K562 (cell line): ENCODE data around the gene DLK1. TPM values are rescaled to one million over a fixed set of nuclear protein-coding genes. Genes with fewer than 3 reads are reported as not detected.
A peak's percentile ranks its signal among the peaks of the same experiment; 100 is the strongest.

Source experiments
- ATAC-seq: fragments of 200-7000 bp; cut with Tn5 transposase; 3 replicates; pipeline ENCODE4 v1.9.1; 2020; ENCODE audit warnings: moderate library complexity
- BruUV-seq: library from RNA; stranded (reverse); fragments of 400-500 nt; replicated peaks from 2 replicates; lab custom pipeline; 2021; lab: Mats Ljungman, UMichigan
- CTCF ChIA-PET: fragments of 300-600 bp; formaldehyde crosslinking; extraction: SDS; loops from one replicate; lab custom pipeline; 2021; ENCODE audit warnings: low intra/inter-chr PET ratio; lab: Yijun Ruan, JAX
- POLR2A ChIA-PET: fragments of 300-600, 350-650 bp; sonication (Branson Sonifier 250); formaldehyde crosslinking; extraction: SDS; loops from one replicate; lab custom pipeline; 2021; ENCODE audit warnings: antibody characterized with exemption, inconsistent platforms; lab: Yijun Ruan, JAX
- DNase-seq, 4 experiments: peaks; one replicate each; pipeline versions ENCODE4 v3.0.0 to v3.0.0-alpha.2; 2011 to 2018; ENCODE audit warnings: low spot score in 3 of 4, mixed read lengths in 3 of 4; ENCODE audit errors: extremely low read depth in 1 of 4
- FAIRE-seq: peaks from 2 replicates; lab custom pipeline; 2011; peaks lifted over from hg19 to GRCh38; lab: Jason Lieb, UNC
- H2AFZ ChIP-seq: 2 replicates; pipeline ENCODE4 v1.6.0; 2011; ENCODE audit warnings: low read depth, low read length, control low read depth, inconsistent platforms
- H3K27ac ChIP-seq: fragments of 200-600 bp; 3 replicates; pipeline ENCODE4 v1.8.0; 2011; ENCODE audit warnings: low read depth, mild to moderate bottlenecking, control low read depth, inconsistent platforms, low read length, moderate library complexity, mixed read lengths; ENCODE audit errors: extremely low read depth
- H3K27me3 ChIP-seq, 2 experiments: fragments of 300-600 bp in 1 of 2; 2 replicates in 1 of 2; 3 replicates in 1 of 2; pipeline versions ENCODE4 v1.6.0 to v1.8.0; 2011; ENCODE audit warnings: inconsistent platforms in 2 of 2, low read length in 2 of 2, mild to moderate bottlenecking in 1 of 2, mixed read lengths in 1 of 2, moderate library complexity in 1 of 2; ENCODE audit not compliant: control insufficient read depth in 2 of 2, insufficient read depth in 2 of 2
- H3K36me3 ChIP-seq: fragments of 300-600 bp; 3 replicates; pipeline ENCODE4 v1.8.0; 2011; ENCODE audit warnings: mild to moderate bottlenecking, low read length, inconsistent platforms; ENCODE audit not compliant: control insufficient read depth, insufficient read depth
- H3K4me1 ChIP-seq, 2 experiments: fragments of 200-600 bp in 1 of 2; replicated peaks in 1 of 2; 2 replicates in 1 of 2; 3 replicates in 1 of 2; pipeline versions ENCODE4 v1.5.1 to v1.8.0; 2011; ENCODE audit warnings: inconsistent platforms in 2 of 2, low read length in 2 of 2, mild to moderate bottlenecking in 1 of 2, mixed read lengths in 1 of 2, moderate library complexity in 1 of 2; ENCODE audit not compliant: control insufficient read depth in 2 of 2, insufficient read depth in 2 of 2
- H3K4me2 ChIP-seq: 2 replicates; pipeline ENCODE4 v1.6.1; 2011; ENCODE audit warnings: low read length, control low read depth, inconsistent platforms, mixed read lengths; ENCODE audit not compliant: insufficient read depth
- H3K4me3 ChIP-seq: fragments of 200-600 bp; sonication (generic), shearing (Covaris generic); 2 replicates; pipeline ENCODE4 v1.5.1; 2016; ENCODE audit warnings: control low read depth, inconsistent platforms
- H3K79me2 ChIP-seq: fragments of 200-600 bp; 3 replicates; pipeline ENCODE4 v1.8.0; 2011; ENCODE audit warnings: low read length, inconsistent platforms; ENCODE audit not compliant: control insufficient read depth, insufficient read depth
- H3K9ac ChIP-seq, 2 experiments: 2 replicates each; pipeline versions ENCODE4 v1.6.0 to v1.6.1; 2011; ENCODE audit warnings: low read depth in 2 of 2, low read length in 2 of 2, control low read depth in 1 of 2, inconsistent platforms in 1 of 2, mild to moderate bottlenecking in 1 of 2, mixed read lengths in 1 of 2; ENCODE audit not compliant: insufficient read depth in 1 of 2
- H3K9me1 ChIP-seq: one replicate; pipeline ENCODE4 v1.6.0; 2011; ENCODE audit warnings: inconsistent platforms, mild to moderate bottlenecking, low read length, moderate library complexity; ENCODE audit not compliant: control insufficient read depth, insufficient read depth
- H3K9me3 ChIP-seq: replicated peaks from 2 replicates; pipeline ENCODE4 v1.5.1; 2011; ENCODE audit warnings: low read depth, low read length, inconsistent platforms; ENCODE audit not compliant: control insufficient read depth, insufficient read depth
- H4K20me1 ChIP-seq: replicated peaks from 2 replicates; pipeline ENCODE4 v1.6.1; 2011; ENCODE audit warnings: low read length, inconsistent platforms, mixed read lengths; ENCODE audit not compliant: control insufficient read depth, insufficient read depth
- KDM1A ChIP-seq, 2 experiments: fragments of 450-650 bp; IDR thresholded peaks; 2 replicates each; pipeline ENCODE4 v1.6.1; 2016; ENCODE audit warnings: mild to moderate bottlenecking in 2 of 2
- MCM7 ChIP-seq, 2 experiments: fragments of 450-650 bp; IDR thresholded peaks; 2 replicates each; pipeline ENCODE4 v1.6.1; 2016 to 2018
- STAG1 ChIP-seq: sonication (generic); formaldehyde crosslinking; IDR thresholded peaks from 2 replicates; pipeline ENCODE4 v1.5.0; 2020; ENCODE audit warnings: missing genetic modification reagents, borderline replicate concordance
- ZFP36 ChIP-seq: fragments of 150-350 bp; IDR thresholded peaks from 2 replicates; pipeline ENCODE4 v1.6.1; 2018; ENCODE audit warnings: low read length, low read depth; ENCODE audit not compliant: partially characterized antibody
- ZNF436 ChIP-seq: fragments of 250-450, 450-650 bp; sonication (Bioruptor Pico); formaldehyde crosslinking; IDR thresholded peaks from 2 replicates; pipeline ENCODE4 v1.7.0; 2020; ENCODE audit warnings: mild to moderate bottlenecking
- ZNF79 ChIP-seq: fragments of 250-450 bp; sonication (Bioruptor Pico); IDR thresholded peaks from 2 replicates; pipeline ENCODE4 v1.4.0; 2020; ENCODE audit warnings: low read depth, mild to moderate bottlenecking, moderate library complexity
- WGBS: fragments of 100-300 bp; shearing (Covaris generic); methylation state at CpG from one replicate; pipeline ENCODE4 v1.1.6; 2016; ENCODE audit warnings: low coverage, mixed read lengths; ENCODE audit not compliant: insufficient coverage; ENCODE audit errors: missing lambda C conversion rate; 5-methylcytosine and 5-hydroxymethylcytosine counted together
- in situ Hi-C: fragments of 300-500 bp; cut with MboI; formaldehyde crosslinking; loops from 4 replicates; pipeline ENCODE4 v1.15.0; 2018; ENCODE audit warnings: inconsistent platforms, mixed read lengths
- intact Hi-C: fragments of 100-400 bp; cut with micrococcal nuclease; formaldehyde crosslinking; loops from 2 replicates; pipeline ENCODE4 v1.14.2; 2022
- polyA plus RNA-seq, 8 experiments: library from polyadenylated mRNA; depleted of rRNA in 4 of 8; stranded (reverse) in 5 of 8; unstranded in 3 of 8; fragments of >200 nt; fragmentation: Nextera tagmentation in 2 of 8; fragmentation: Illumina TruSeq in 1 of 8; extraction: Ambion mirVana in 2 of 8; extraction: Trizol in 1 of 8; gene quantifications; 2 replicates each; pipeline versions ENCODE4 v1.2.1 to v1.2.3, GENCODE V29; 2011 to 2014; ENCODE audit warnings: inconsistent platforms in 1 of 8, missing spikeins in 1 of 8
- total RNA-seq, 7 experiments: library from RNA; depleted of rRNA in 6 of 7; stranded (reverse); fragments of >200 nt in 6 of 7; fragmentation: Illumina TruSeq in 2 of 7; extraction: Trizol in 2 of 7; gene quantifications; 2 replicates each; pipeline versions ENCODE4 v1.2.1 to v1.2.3, GENCODE V29; 2011 to 2021; ENCODE audit warnings: low replicate concordance in 1 of 7

DLK1 gene
- total and polyA plus RNA-seq, 9 of the 15 experiments (the other 6 are each of a cell fraction or from before 2014, with no cell fraction given): 4.4 to 97.2 (median 15.3) TPM

DNA sequence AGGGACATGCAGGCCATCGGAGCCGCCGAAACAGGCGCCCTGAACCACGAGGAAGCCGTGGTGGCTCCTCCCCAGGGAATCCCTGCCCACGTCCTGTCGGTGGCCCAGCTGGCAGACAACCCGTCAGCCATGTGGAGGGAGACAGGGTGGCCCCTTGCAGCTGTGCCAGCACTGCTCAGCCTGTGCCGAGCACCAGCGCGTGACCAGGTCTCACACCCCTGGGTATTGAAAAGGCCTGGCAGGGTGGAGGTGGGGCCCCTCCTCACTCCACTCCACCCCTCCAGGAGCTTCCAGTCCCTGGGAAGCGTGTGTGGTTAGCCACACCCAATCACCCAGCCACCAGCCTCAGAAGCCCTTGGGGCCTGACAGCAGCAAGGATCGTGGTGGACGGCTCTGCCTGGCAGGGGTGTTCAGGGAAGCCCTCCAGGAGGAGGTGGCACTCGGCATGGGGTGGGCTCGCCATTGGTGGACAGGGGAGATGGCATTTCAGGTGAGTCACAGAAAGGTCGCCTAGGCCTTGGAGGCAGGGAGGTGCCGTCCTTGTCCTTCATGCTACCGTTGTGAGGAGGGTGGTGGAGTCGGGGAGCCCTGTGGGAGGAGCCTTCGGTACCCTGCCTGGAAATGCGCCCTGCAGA is 12.3 kb upstream of the DLK1 start:
- FAIRE-seq (no peak), DNase-seq (peak in 3 of 4 experiments; percentile 22 to 44 (median 33)), ATAC-seq (no peak; the same call in 2 of the 3 replicates)
- TF ChIP-seq KDM1A (IDR thresholded peaks at IDR 0.05): no peak
- TF ChIP-seq ZNF436: 0 out of 2 replicates have a peak, but pooled peaks have one; percentile 31
- TF ChIP-seq ZFP36: peak; percentile 88
- no TSS peak for BruUV-seq
- 0 out of 4 replicates have a peak overlapping the region, but pooled peaks of 1 of the 2 experiments have one; percentile 41 for H3K9ac ChIP-seq
- intact Hi-C loops (no loop called here), in situ Hi-C loops (no loop called here)
- no peaks in the 10 kb centered on the region for H3K9me1 ChIP-seq
- ChIA-PET POLR2A (no interaction called here), CTCF (no interaction called here)
- H3K27me3 ChIP-seq: no peaks in the 10 kb centered on the region
- no peak overlapping the region for H2AFZ ChIP-seq
- H3K4me2 ChIP-seq: no peak overlapping the region
- 64% methylated on average over 5 of the region's 23 CpGs for WGBS
- H3K4me3 ChIP-seq: no peak overlapping the region
- no peaks in the 10 kb centered on the region for H3K36me3 ChIP-seq
- H3K27ac ChIP-seq: no peak overlapping the region; the same call in 2 of the 3 replicates
- H3K79me2 ChIP-seq: no peaks in the 10 kb centered on the region
- no peaks in the 10 kb centered on the region for H4K20me1 ChIP-seq
- H3K4me1 ChIP-seq: peaks cover 0 to 45% of the 10 kb centered on the region in 2 experiments; a peak in 2 of 5 replicates
- H3K9me3 ChIP-seq: no peaks in the 10 kb centered on the region

- in situ Hi-C loops: no loop called here
- FAIRE-seq: no peak
- intact Hi-C loops: no loop called here
- no peak for DNase-seq
- no peaks in the 10 kb centered on the region for H3K36me3 ChIP-seq
- no peaks in the 10 kb centered on the region for H3K27me3 ChIP-seq
- TF ChIP-seq STAG1 (CRISPR knock-in tag) (no peak), ZNF79 (CRISPR knock-in tag) (no peak), MCM7 (IDR thresholded peaks at IDR 0.05) (no peak)
- H4K20me1 ChIP-seq: no peaks in the 10 kb centered on the region
- no TSS peak for BruUV-seq
- H2AFZ ChIP-seq: no peak overlapping the region
- H3K9me3 ChIP-seq: no peaks in the 10 kb centered on the region
- no peak overlapping the region for H3K4me2 ChIP-seq
- H3K27ac ChIP-seq: no peak overlapping the region
- peaks cover 0 to 45% of the 10 kb centered on the region in 2 experiments; a peak in 2 of 5 replicates for H3K4me1 ChIP-seq
- H3K79me2 ChIP-seq: no peaks in the 10 kb centered on the region
- POLR2A ChIA-PET: no interaction called here
- H3K9me1 ChIP-seq: no peaks in the 10 kb centered on the region
- H3K9ac ChIP-seq: no peak overlapping the region; a peak in 1 of 4 replicates
- H3K4me3 ChIP-seq: no peak overlapping the region
- WGBS: 61% methylated on average over 8 of the region's 9 CpGs
- no peak for ATAC-seq
- CTCF ChIA-PET: no interaction called here
Observed at GRCh38 chr14:100715332-100715731, 11.4 kb upstream of the DLK1 start.
